Glutamatergic neuron (in vitro differentiated cells): Measurements from ENCODE around the gene BCAN. TPM values are rescaled to one million over a fixed set of nuclear protein-coding genes. Genes with fewer than 3 reads are reported as not detected.
A peak's percentile ranks its signal among the peaks of the same experiment; 100 is the strongest.

ENCODE experiments used
- DNase-seq: peaks from one replicate; pipeline ENCODE4 v3.0.0; 2022
- H3K27ac Mint-ChIP-seq: one replicate; pipeline ENCODE4 v1.8.0; 2020; ENCODE audit warnings: mild to moderate bottlenecking, mixed read lengths, inconsistent platforms; ENCODE audit not compliant: unreplicated experiment
- H3K27me3 Mint-ChIP-seq: one replicate; pipeline ENCODE4 v1.8.0; 2020; ENCODE audit warnings: mild to moderate bottlenecking, moderate library complexity, mixed read lengths, inconsistent platforms; ENCODE audit not compliant: unreplicated experiment
- H3K36me3 Mint-ChIP-seq: one replicate; pipeline ENCODE4 v1.8.0; 2020; ENCODE audit warnings: mild to moderate bottlenecking, mixed read lengths, inconsistent platforms; ENCODE audit not compliant: unreplicated experiment
- H3K4me1 Mint-ChIP-seq: one replicate; pipeline ENCODE4 v1.8.0; 2020; ENCODE audit warnings: mild to moderate bottlenecking, low read depth, mixed read lengths, inconsistent platforms; ENCODE audit not compliant: unreplicated experiment
- H3K4me3 Mint-ChIP-seq: one replicate; pipeline ENCODE4 v1.8.0; 2020; ENCODE audit warnings: mild to moderate bottlenecking, mixed read lengths, inconsistent platforms; ENCODE audit not compliant: unreplicated experiment
- H3K9me3 Mint-ChIP-seq: one replicate; pipeline ENCODE4 v1.8.0; 2020; ENCODE audit warnings: mild to moderate bottlenecking, moderate library complexity, mixed read lengths, inconsistent platforms; ENCODE audit not compliant: unreplicated experiment
- CTCF ChIP-seq: fragments of 200-600 bp; sonication (generic); IDR thresholded peaks from one replicate; pipeline ENCODE4 v1.5.0; 2021; ENCODE audit not compliant: partially characterized antibody, unreplicated experiment
- total RNA-seq: library from RNA; stranded (reverse); fragmentation: NEBNext Ultra II Directional; extraction: Animal tissue kit (Norgen Biotek cat#: 25700); gene quantifications from one replicate; pipeline ENCODE4 v1.2.1, GENCODE V29; 2021; ENCODE audit not compliant: unreplicated experiment

Gene BCAN
- total RNA-seq, 1 donor from 2014 or later: 10.3 TPM

- no peak for TF ChIP-seq CTCF
- H3K4me3 Mint-ChIP-seq: no peak overlapping the region
Observed at GRCh38 chr1:156669794-156670193, 27.9 kb downstream of the BCAN start.

GRCh38 chr1:156670359-156670758, 28.4 kb downstream of the BCAN start:
- Mint-ChIP-seq H3K9me3 (peaks cover 33% of the 10 kb centered on the region), H3K4me3 (no peak overlapping the region), H3K27me3 (peaks cover 39% of the 10 kb centered on the region), H3K27ac (no peak overlapping the region), H3K36me3 (peaks cover 16% of the 10 kb centered on the region), H3K4me1 (peaks cover 57% of the 10 kb centered on the region)
- TF ChIP-seq CTCF: no peak
- no peak for DNase-seq

More at GRCh38 chr1:156669794-156670193, 27.9 kb downstream of the BCAN start:
- peaks cover 30% of the 10 kb centered on the region for H3K9me3 Mint-ChIP-seq
- H3K4me1 Mint-ChIP-seq: peaks cover 54% of the 10 kb centered on the region
- H3K27me3 Mint-ChIP-seq: peaks cover 38% of the 10 kb centered on the region
- DNase-seq: no peak
- peak overlapping the region; percentile 71 for H3K27ac Mint-ChIP-seq
- H3K36me3 Mint-ChIP-seq: peaks cover 16% of the 10 kb centered on the region

GRCh38 chr1:156670791-156671190, 28.9 kb downstream of the BCAN start:
- Mint-ChIP-seq H3K27ac (peak overlapping the region; percentile 17), H3K36me3 (peaks cover 16% of the 10 kb centered on the region), H3K4me1 (peaks cover 54% of the 10 kb centered on the region), H3K27me3 (peaks cover 41% of the 10 kb centered on the region), H3K4me3 (peak overlapping the region; percentile 87), H3K9me3 (peaks cover 34% of the 10 kb centered on the region)
- no peak for DNase-seq
- TF ChIP-seq CTCF: no peak

- H3K4me3 Mint-ChIP-seq: peak overlapping the region; percentile 87
- TF ChIP-seq CTCF: no peak
- H3K36me3 Mint-ChIP-seq: peaks cover 16% of the 10 kb centered on the region
- peak overlapping the region; percentile 78 for H3K27ac Mint-ChIP-seq
- no peak for DNase-seq
- peaks cover 39% of the 10 kb centered on the region for H3K27me3 Mint-ChIP-seq
- H3K4me1 Mint-ChIP-seq: peaks cover 50% of the 10 kb centered on the region
- peaks cover 36% of the 10 kb centered on the region for H3K9me3 Mint-ChIP-seq
Observed at GRCh38 chr1:156671804-156672203, 29.9 kb downstream of the BCAN start.

GRCh38 chr1:156673387-156674121, 31.6 kb downstream of the BCAN start:
- Mint-ChIP-seq H3K27ac (peak overlapping the region; percentile 97), H3K9me3 (peaks cover 37% of the 10 kb centered on the region)

More at GRCh38 chr1:156673387-156674121, 31.6 kb downstream of the BCAN start:
- no peak for TF ChIP-seq CTCF
- peak; percentile 83 for DNase-seq
- peak overlapping the region; percentile 97 for H3K4me3 Mint-ChIP-seq
- H3K4me1 Mint-ChIP-seq: peaks cover 54% of the 10 kb centered on the region
- peaks cover 16% of the 10 kb centered on the region for H3K36me3 Mint-ChIP-seq
- peaks cover 37% of the 10 kb centered on the region for H3K27me3 Mint-ChIP-seq
